K562 (cell line): ENCODE measurements around the gene THAP11. TPM values are rescaled to one million over a fixed set of nuclear protein-coding genes. Genes with fewer than 3 reads are reported as not detected.

Source experiments
- DPF2 ChIP-seq: fragments of 450-650 bp; IDR thresholded peaks from 2 replicates; pipeline ENCODE4 v1.6.1; 2016
- E2F1 ChIP-seq: sonication (generic); formaldehyde crosslinking; IDR thresholded peaks from 2 replicates; pipeline ENCODE4 v1.8.1; 2023; ENCODE audit warnings: mild to moderate bottlenecking, missing genetic modification reagents, moderate library complexity
- ETV5 ChIP-seq: sonication (generic); formaldehyde crosslinking; IDR thresholded peaks from 2 replicates; pipeline ENCODE4 v1.4.0; 2020; ENCODE audit warnings: low read depth, mild to moderate bottlenecking, missing genetic modification reagents
- FUS ChIP-seq: fragments of 200-400 bp; formaldehyde crosslinking; optimal IDR thresholded peaks from 2 replicates; pipeline ENCODE3; 2017; ENCODE audit warnings: low read depth, low read length
- HDAC3 ChIP-seq: fragments of 450-650 bp; IDR thresholded peaks from 2 replicates; pipeline ENCODE4 v1.6.1; 2018; ENCODE audit warnings: borderline replicate concordance, mild to moderate bottlenecking, moderate library complexity; ENCODE audit not compliant: partially characterized antibody
- PCBP2 ChIP-seq: fragments of 200-400 bp; formaldehyde crosslinking; IDR thresholded peaks from 2 replicates; pipeline ENCODE4 v1.6.1; 2018; ENCODE audit warnings: low read length, low read depth, mild to moderate bottlenecking, moderate library complexity; ENCODE audit not compliant: poor library complexity, severe bottlenecking
- SAP30 ChIP-seq: fragments of 200-600 bp; sonication (generic); IDR thresholded peaks from 2 replicates; pipeline ENCODE4 v1.6.1; 2012; ENCODE audit warnings: borderline replicate concordance, low read depth, mild to moderate bottlenecking, moderate library complexity, low read length, control low read depth, inconsistent platforms; ENCODE audit not compliant: insufficient read depth, poor library complexity, severe bottlenecking
- SMARCA4 ChIP-seq: fragments of 450-650 bp; IDR thresholded peaks from 2 replicates; pipeline ENCODE4 v1.6.1; 2016
- TEAD1 ChIP-seq, 2 experiments: fragments of 450-650 bp in 1 of 2; sonication (generic) in 1 of 2; formaldehyde crosslinking; IDR thresholded peaks; 2 replicates each; pipeline versions ENCODE4 v1.4.0 to v1.8.0; 2020 to 2022; ENCODE audit warnings: mild to moderate bottlenecking in 2 of 2, missing genetic modification reagents in 1 of 2
- YBX1 ChIP-seq: fragments of 450-650 bp; IDR thresholded peaks from 2 replicates; pipeline ENCODE4 v1.7.1; 2016; ENCODE audit warnings: mild to moderate bottlenecking
- ZBTB1 ChIP-seq: sonication (generic); formaldehyde crosslinking; IDR thresholded peaks from 2 replicates; pipeline ENCODE4 v1.8.1; 2023; ENCODE audit warnings: missing genetic modification reagents, low read depth, mild to moderate bottlenecking, borderline replicate concordance
- ZNF274 ChIP-seq: IDR thresholded peaks from 2 replicates; pipeline ENCODE4 v1.6.1; 2011; ENCODE audit warnings: low read depth, mild to moderate bottlenecking, low read length, moderate library complexity, borderline replicate concordance
- ZNF3 ChIP-seq: fragments of 250-450 bp; sonication (Bioruptor Pico); IDR thresholded peaks from 2 replicates; pipeline ENCODE4 v1.5.0; 2021; ENCODE audit warnings: mild to moderate bottlenecking, moderate library complexity
- ZNF311 ChIP-seq: fragments of 250-450 bp; sonication (Bioruptor Pico); IDR thresholded peaks from 2 replicates; pipeline ENCODE4 v1.4.0; 2020; ENCODE audit warnings: mild to moderate bottlenecking, moderate library complexity
- ZNF316 ChIP-seq: fragments of 450-650 bp; IDR thresholded peaks from 2 replicates; pipeline ENCODE4 v1.6.1; 2016
- ZNF639 ChIP-seq, 2 experiments: fragments of 200-800 bp in 1 of 2; sonication (Bioruptor generic) in 1 of 2; sonication (generic) in 1 of 2; formaldehyde crosslinking in 1 of 2; IDR thresholded peaks in 1 of 2; conservative IDR thresholded peaks in 1 of 2; 2 replicates each; pipeline versions ENCODE4 v1.5.0 to v1.6.1; 2016 to 2020; ENCODE audit warnings: missing compliant biosample characterization in 1 of 2, missing genetic modification characterization in 1 of 2, missing genetic modification reagents in 1 of 2
- ZNF780A ChIP-seq: fragments of 250-450 bp; sonication (Bioruptor Pico); IDR thresholded peaks from 2 replicates; pipeline ENCODE4 v1.5.0; 2021; ENCODE audit warnings: mild to moderate bottlenecking
- ZNF785 ChIP-seq: fragments of 250-450 bp; sonication (Bioruptor Pico); IDR thresholded peaks from 2 replicates; pipeline ENCODE4 v1.4.0; 2020; ENCODE audit warnings: mild to moderate bottlenecking
- polyA plus RNA-seq, 8 experiments: library from polyadenylated mRNA; depleted of rRNA in 4 of 8; stranded (reverse) in 5 of 8; unstranded in 3 of 8; fragments of >200 nt; fragmentation: Nextera tagmentation in 2 of 8; fragmentation: Illumina TruSeq in 1 of 8; extraction: Ambion mirVana in 2 of 8; extraction: Trizol in 1 of 8; gene quantifications; 2 replicates each; pipeline versions ENCODE4 v1.2.1 to v1.2.3, GENCODE V29; 2011 to 2014; ENCODE audit warnings: inconsistent platforms in 1 of 8, missing spikeins in 1 of 8
- total RNA-seq, 7 experiments: library from RNA; depleted of rRNA in 6 of 7; stranded (reverse); fragments of >200 nt in 6 of 7; fragmentation: Illumina TruSeq in 2 of 7; extraction: Trizol in 2 of 7; gene quantifications; 2 replicates each; pipeline versions ENCODE4 v1.2.1 to v1.2.3, GENCODE V29; 2011 to 2021; ENCODE audit warnings: low replicate concordance in 1 of 7
- TF ChIP-seq, protein P1 (sequence below): fragments of 200-800 bp; sonication (Bioruptor generic); IDR thresholded peaks from 2 replicates; pipeline ENCODE4 v1.6.1; 2017; ENCODE audit warnings: missing genetic modification characterization, missing compliant biosample characterization
- TF ChIP-seq, protein P2 (sequence below): fragments of 450-650 bp; formaldehyde crosslinking; IDR thresholded peaks from 2 replicates; pipeline ENCODE4 v1.4.0; 2020; ENCODE audit warnings: mild to moderate bottlenecking, moderate library complexity

The THAP11 gene
- total and polyA plus RNA-seq, 9 of the 15 experiments (the other 6 are each of a cell fraction or from before 2014, with no cell fraction given): 2.4 to 31.6 (median 21.4) TPM

- TF ChIP-seq TEAD1 (CRISPR knock-in tag; IDR thresholded peaks at IDR 0.05) (peak in 1 of 2 experiments; percentile 59; a peak in 1 of 4 replicates), DPF2 (peak; percentile 58; the same call in 1 of the 2 replicates), FUS (peak; percentile 16), PCBP2 (no peak), HDAC3 (no peak), ZNF3 (no peak), ZBTB1 (CRISPR knock-in tag) (no peak), ZNF274 (no peak), ZNF311 (CRISPR knock-in tag) (no peak), ZNF639 (CRISPR knock-in tag; conservative IDR thresholded peaks at IDR 0.05 in 1 of 2, IDR thresholded peaks at IDR 0.05 in 1 of 2) (peak in 1 of 2 experiments; percentile 77; a peak in 1 of 4 replicates), SMARCA4 (no peak), ETV5 (CRISPR knock-in tag) (no peak), SAP30 (no peak), YBX1 (no peak), E2F1 (peak; percentile 80), ZNF785 (CRISPR knock-in tag) (no peak), ZNF316 (no peak), ZNF780A (no peak)
- TF ChIP-seq, protein P1, sequence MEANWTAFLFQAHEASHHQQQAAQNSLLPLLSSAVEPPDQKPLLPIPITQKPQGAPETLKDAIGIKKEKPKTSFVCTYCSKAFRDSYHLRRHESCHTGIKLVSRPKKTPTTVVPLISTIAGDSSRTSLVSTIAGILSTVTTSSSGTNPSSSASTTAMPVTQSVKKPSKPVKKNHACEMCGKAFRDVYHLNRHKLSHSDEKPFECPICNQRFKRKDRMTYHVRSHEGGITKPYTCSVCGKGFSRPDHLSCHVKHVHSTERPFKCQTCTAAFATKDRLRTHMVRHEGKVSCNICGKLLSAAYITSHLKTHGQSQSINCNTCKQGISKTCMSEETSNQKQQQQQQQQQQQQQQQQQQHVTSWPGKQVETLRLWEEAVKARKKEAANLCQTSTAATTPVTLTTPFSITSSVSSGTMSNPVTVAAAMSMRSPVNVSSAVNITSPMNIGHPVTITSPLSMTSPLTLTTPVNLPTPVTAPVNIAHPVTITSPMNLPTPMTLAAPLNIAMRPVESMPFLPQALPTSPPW (CRISPR knock-in tag): peak; percentile 91; the same call in 1 of the 2 replicates
- TF ChIP-seq, protein P2, sequence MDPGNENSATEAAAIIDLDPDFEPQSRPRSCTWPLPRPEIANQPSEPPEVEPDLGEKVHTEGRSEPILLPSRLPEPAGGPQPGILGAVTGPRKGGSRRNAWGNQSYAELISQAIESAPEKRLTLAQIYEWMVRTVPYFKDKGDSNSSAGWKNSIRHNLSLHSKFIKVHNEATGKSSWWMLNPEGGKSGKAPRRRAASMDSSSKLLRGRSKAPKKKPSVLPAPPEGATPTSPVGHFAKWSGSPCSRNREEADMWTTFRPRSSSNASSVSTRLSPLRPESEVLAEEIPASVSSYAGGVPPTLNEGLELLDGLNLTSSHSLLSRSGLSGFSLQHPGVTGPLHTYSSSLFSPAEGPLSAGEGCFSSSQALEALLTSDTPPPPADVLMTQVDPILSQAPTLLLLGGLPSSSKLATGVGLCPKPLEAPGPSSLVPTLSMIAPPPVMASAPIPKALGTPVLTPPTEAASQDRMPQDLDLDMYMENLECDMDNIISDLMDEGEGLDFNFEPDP (CRISPR knock-in tag): no peak
Measured at GRCh38 chr16:67847064-67847861, 5.1 kb downstream of the THAP11 start, which contains the start of gene CENPT (continued).
